CD4-positive, CD25-positive, alpha-beta regulatory T cell (primary cell): Measurements from ENCODE around the gene CASKIN2. TPM values are rescaled to one million over a fixed set of nuclear protein-coding genes. Genes with fewer than 3 reads are reported as not detected.
"Not testable (repeated sequence)": the region's sequence is repeated elsewhere in the genome, so short reads cannot be mapped to it uniquely, and the experiment has no call there.

Experiments used
- ATAC-seq, 2 donors: fragments of 150-1000 bp; cut with Tn5 transposase; one replicate each; pipeline ENCODE4 v1.10.0; 2021; ENCODE audit warnings: low read depth in 2 of 2, moderate number of reproducible peaks in 2 of 2, moderate library complexity in 1 of 2
- DNase-seq, 3 donors: peaks; one replicate each; pipeline versions ENCODE4 v3.0.0 to v3.0.0-alpha.2; 2012 to 2022; ENCODE audit warnings: mixed read lengths in 1 of 3
- H3K27ac ChIP-seq: one replicate; pipeline ENCODE4 v1.7.0; 2013; ENCODE audit warnings: mild to moderate bottlenecking, low read length; ENCODE audit not compliant: insufficient read depth, poor library complexity, severe bottlenecking
- H3K27me3 ChIP-seq: one replicate; pipeline ENCODE4 v1.7.0; 2013; ENCODE audit warnings: low read length; ENCODE audit not compliant: control insufficient read depth, insufficient read depth
- H3K36me3 ChIP-seq: one replicate; pipeline ENCODE4 v1.7.0; 2013; ENCODE audit warnings: mild to moderate bottlenecking, low read length, moderate library complexity; ENCODE audit not compliant: control insufficient read depth, insufficient read depth
- H3K4me1 ChIP-seq: 2 replicates; pipeline ENCODE4 v1.7.0; 2013; ENCODE audit warnings: mild to moderate bottlenecking, low read length; ENCODE audit not compliant: insufficient read depth, control insufficient read depth, poor library complexity, severe bottlenecking
- H3K4me3 ChIP-seq: one replicate; pipeline ENCODE4 v1.7.0; 2013; ENCODE audit warnings: low read depth, mild to moderate bottlenecking, low read length, moderate library complexity
- H3K9me3 ChIP-seq, 2 experiments: 1 replicate in 1 of 2; 2 replicates in 1 of 2; pipeline ENCODE4 v1.7.0; 2013; ENCODE audit warnings: low read length in 2 of 2, mild to moderate bottlenecking in 1 of 2, moderate library complexity in 1 of 2; ENCODE audit not compliant: control insufficient read depth in 2 of 2
- H3K27ac Mint-ChIP-seq, 3 donors: one replicate each; pipeline ENCODE4 v1.8.0; 2020 to 2022; ENCODE audit warnings: mild to moderate bottlenecking in 3 of 3, mixed read lengths in 3 of 3, moderate library complexity in 2 of 3
- H3K27me3 Mint-ChIP-seq: one replicate; pipeline ENCODE4 v1.8.0; 2022; ENCODE audit warnings: mild to moderate bottlenecking, mixed read lengths
- H3K36me3 Mint-ChIP-seq: one replicate; pipeline ENCODE4 v1.8.0; 2020; ENCODE audit warnings: mixed read lengths
- H3K4me1 Mint-ChIP-seq, 4 donors: one replicate each; pipeline ENCODE4 v1.8.0; 2020 to 2022; ENCODE audit warnings: mixed read lengths in 4 of 4, mild to moderate bottlenecking in 1 of 4
- H3K4me3 Mint-ChIP-seq, 4 donors: one replicate each; pipeline ENCODE4 v1.8.0; 2020 to 2022; ENCODE audit warnings: mild to moderate bottlenecking in 4 of 4, mixed read lengths in 4 of 4, moderate library complexity in 3 of 4
- H3K9me3 Mint-ChIP-seq, 7 donors: one replicate each; pipeline ENCODE4 v1.8.0; 2020 to 2022; ENCODE audit warnings: mixed read lengths in 7 of 7, mild to moderate bottlenecking in 3 of 7, moderate library complexity in 2 of 7
- polyA plus RNA-seq, 4 donors: library from polyadenylated mRNA; unstranded; fragments of 300-500 nt; fragmentation: Illumina TruSeq; gene quantifications; one replicate each; pipeline ENCODE4 v1.2.3, GENCODE V29; 2021
- total RNA-seq: library from RNA; stranded (reverse); gene quantifications from one replicate; pipeline ENCODE4 v1.2.3, GENCODE V29; 2022

Gene CASKIN2
- total and polyA plus RNA-seq, 5 donors from 2014 or later = 0.24 to 0.44 TPM; not detected in 3

DNA sequence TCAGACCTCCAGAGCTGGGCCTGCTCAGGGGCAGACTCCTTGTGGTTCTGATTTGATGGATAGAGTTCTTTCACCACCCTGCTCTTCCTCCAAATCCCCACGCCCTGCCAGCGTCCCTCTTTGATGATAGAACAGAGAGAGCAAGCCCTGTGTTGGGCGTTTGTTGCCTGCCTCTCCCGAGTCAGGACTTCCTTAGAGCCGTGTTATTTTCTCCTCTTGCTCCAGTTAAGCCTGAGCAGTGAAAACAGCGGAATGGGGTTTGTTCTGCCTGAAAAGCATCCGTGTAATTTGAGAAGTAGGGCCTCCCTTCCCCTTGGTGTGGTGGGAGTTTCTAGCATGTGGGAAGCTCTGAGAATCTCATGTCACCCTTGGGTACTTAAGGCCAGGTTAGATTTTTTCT, 36.8 kb downstream of the CASKIN2 start:
- Mint-ChIP-seq H3K27ac (no peak overlapping the region), H3K4me3 (no peak overlapping the region), H3K9me3 (no peaks in the 10 kb centered on the region), H3K4me1 (peaks cover 0 to 11% (median 3%) of the 10 kb centered on the region in 4 donors), H3K27me3 (no peaks in the 10 kb centered on the region), H3K36me3 (peaks cover 17% of the 10 kb centered on the region)
- no peaks in the 10 kb centered on the region for H3K27me3 ChIP-seq
- H3K9me3 ChIP-seq = no peaks in the 10 kb centered on the region
- H3K4me3 ChIP-seq = no peak overlapping the region
- no peaks in the 10 kb centered on the region for H3K4me1 ChIP-seq
- ATAC-seq (no peak), DNase-seq (no peak)
- H3K27ac ChIP-seq = no peak overlapping the region
- H3K36me3 ChIP-seq = peaks cover 22% of the 10 kb centered on the region

GRCh38 chr17:75477490-75477862, 37.9 kb downstream of the CASKIN2 start:
- H3K36me3 ChIP-seq = peaks cover 27% of the 10 kb centered on the region
- H3K27me3 ChIP-seq, H3K27ac ChIP-seq, H3K9me3 ChIP-seq, DNase-seq, H3K4me1 ChIP-seq, H3K4me3 Mint-ChIP-seq, H3K9me3 Mint-ChIP-seq, H3K27ac Mint-ChIP-seq, H3K4me3 ChIP-seq, H3K4me1 Mint-ChIP-seq, H3K27me3 Mint-ChIP-seq, ATAC-seq: not testable (repeated sequence)
- peaks cover 16% of the 10 kb centered on the region for H3K36me3 Mint-ChIP-seq

DNA sequence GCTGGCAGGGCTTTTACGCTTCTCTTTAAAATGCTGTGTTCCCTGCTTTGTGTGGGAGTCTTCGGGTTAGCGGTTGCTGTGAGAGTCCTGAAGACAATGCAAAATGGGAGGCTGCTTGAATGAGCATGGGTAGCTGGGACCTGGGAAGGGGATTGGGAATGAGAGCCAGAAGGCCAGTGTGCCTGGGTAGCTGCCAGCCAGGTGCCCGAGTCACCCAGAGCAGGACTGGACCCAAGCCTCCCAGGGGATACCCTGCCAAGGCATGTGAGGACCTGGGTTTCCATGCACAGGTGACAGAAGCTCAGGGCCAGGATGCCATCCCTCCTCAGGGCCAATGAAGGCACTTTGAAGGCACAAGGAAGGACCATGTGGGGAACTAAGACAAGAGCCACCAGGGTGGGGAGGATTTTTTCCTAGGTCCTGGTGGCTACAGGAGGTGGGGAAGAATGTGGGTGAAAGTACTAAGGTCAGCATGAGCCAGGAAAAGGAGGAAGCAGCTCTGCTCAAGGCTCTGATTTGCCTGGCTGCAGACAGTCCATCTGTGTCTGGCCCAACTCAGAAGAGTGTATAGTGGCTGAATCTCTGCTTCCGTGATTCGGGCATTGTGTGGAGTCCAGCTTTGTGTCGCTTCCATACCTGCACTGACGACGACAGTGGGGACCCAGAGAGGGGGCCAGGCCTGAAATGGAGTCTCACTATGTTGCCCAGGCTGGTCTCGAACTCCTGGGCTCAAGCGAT, 38.4 kb downstream of the CASKIN2 start:
- Histone ChIP-seq H3K27me3 (no peaks in the 10 kb centered on the region), H3K4me1 (no peaks in the 10 kb centered on the region), H3K27ac (no peak overlapping the region), H3K4me3 (no peak overlapping the region), H3K9me3 (no peaks in the 10 kb centered on the region), H3K36me3 (peaks cover 30% of the 10 kb centered on the region)
- Mint-ChIP-seq H3K9me3 (no peaks in the 10 kb centered on the region), H3K4me3 (no peak overlapping the region), H3K27ac (no peak overlapping the region), H3K4me1 (peaks cover 2 to 7% (median 5%) of the 10 kb centered on the region in 4 donors), H3K36me3 (peaks cover 22% of the 10 kb centered on the region), H3K27me3 (no peaks in the 10 kb centered on the region)
- no peak for DNase-seq
- no peak for ATAC-seq

DNA sequence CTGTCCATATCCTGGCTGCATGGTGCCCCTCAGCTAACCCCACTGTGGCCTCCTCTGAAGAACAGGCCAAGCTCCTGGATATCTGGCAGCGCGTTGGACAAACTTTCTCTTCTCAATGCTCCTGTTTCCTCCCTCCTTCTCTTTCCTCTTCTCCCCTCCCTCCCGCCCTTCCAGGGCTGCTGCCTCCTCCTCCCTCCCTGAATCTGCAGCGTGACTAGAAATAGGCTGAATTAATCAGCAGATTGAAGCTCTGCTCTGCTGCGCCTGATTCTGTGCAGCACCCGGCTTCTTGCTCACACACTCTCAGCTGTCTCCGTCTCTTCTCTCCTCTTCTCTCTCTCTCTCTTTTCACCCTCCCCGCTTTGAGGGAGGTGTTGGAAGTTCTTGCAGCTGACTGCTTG, 39.1 kb downstream of the CASKIN2 start:
- DNase-seq = no peak
- no peak overlapping the region for H3K4me3 Mint-ChIP-seq
- no peak for ATAC-seq
- peak overlapping the region in 1 of 3 donors; percentile 95 for H3K27ac Mint-ChIP-seq
- peaks cover 2 to 7% (median 5%) of the 10 kb centered on the region in 4 donors for H3K4me1 Mint-ChIP-seq
- Histone ChIP-seq H3K27ac (no peak overlapping the region), H3K36me3 (peaks cover 34% of the 10 kb centered on the region), H3K4me3 (no peak overlapping the region), H3K27me3 (no peaks in the 10 kb centered on the region), H3K4me1 (no peaks in the 10 kb centered on the region), H3K9me3 (no peaks in the 10 kb centered on the region)
- no peaks in the 10 kb centered on the region for H3K9me3 Mint-ChIP-seq
- no peaks in the 10 kb centered on the region for H3K27me3 Mint-ChIP-seq
- H3K36me3 Mint-ChIP-seq = peaks cover 25% of the 10 kb centered on the region

- ATAC-seq (no peak), DNase-seq (no peak)
- Histone ChIP-seq H3K9me3 (no peaks in the 10 kb centered on the region), H3K27ac (no peak overlapping the region), H3K27me3 (no peaks in the 10 kb centered on the region), H3K4me1 (no peaks in the 10 kb centered on the region), H3K36me3 (peaks cover 34% of the 10 kb centered on the region), H3K4me3 (no peak overlapping the region)
- Mint-ChIP-seq H3K27me3 (no peaks in the 10 kb centered on the region), H3K27ac (no peak overlapping the region), H3K36me3 (peaks cover 25% of the 10 kb centered on the region), H3K4me3 (no peak overlapping the region), H3K4me1 (peaks cover under 1 to 9% (median 3%) of the 10 kb centered on the region in 4 donors), H3K9me3 (no peaks in the 10 kb centered on the region)
Measured at GRCh38 chr17:75475851-75476250, 39.5 kb downstream of the CASKIN2 start.

- Histone ChIP-seq H3K27ac (no peak overlapping the region), H3K4me1 (no peaks in the 10 kb centered on the region), H3K9me3 (no peaks in the 10 kb centered on the region), H3K4me3 (no peak overlapping the region), H3K36me3 (peaks cover 34% of the 10 kb centered on the region), H3K27me3 (no peaks in the 10 kb centered on the region)
- no peak for ATAC-seq
- no peak for DNase-seq
- H3K4me3 Mint-ChIP-seq = no peak overlapping the region
- no peaks in the 10 kb centered on the region for H3K9me3 Mint-ChIP-seq
- no peak overlapping the region for H3K27ac Mint-ChIP-seq
- peaks cover 0 to 9% (median 3%) of the 10 kb centered on the region in 4 donors for H3K4me1 Mint-ChIP-seq
- H3K27me3 Mint-ChIP-seq = no peaks in the 10 kb centered on the region
- peaks cover 25% of the 10 kb centered on the region for H3K36me3 Mint-ChIP-seq
Measured at GRCh38 chr17:75475144-75475835, 40.0 kb downstream of the CASKIN2 start.

DNA sequence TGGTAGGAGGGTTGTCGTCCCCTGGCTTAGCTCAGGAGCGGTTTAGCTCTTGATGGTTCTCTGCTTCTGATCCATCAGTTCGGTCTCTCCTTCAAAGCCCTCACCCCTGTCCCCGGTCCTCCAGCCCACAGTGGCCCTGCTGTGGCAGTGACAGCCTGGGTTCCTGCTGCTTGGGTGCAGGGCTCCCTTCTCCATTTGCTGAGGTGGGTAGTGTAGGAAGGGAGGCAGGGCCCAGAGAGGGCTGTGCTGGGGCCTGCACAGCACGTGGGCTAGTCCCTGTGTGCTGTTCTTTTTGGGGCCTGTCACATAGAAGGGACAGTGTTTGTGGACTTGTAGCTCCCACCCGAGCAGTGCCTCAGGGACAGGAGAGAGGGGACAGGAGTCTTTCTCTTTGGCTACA, 40.6 kb downstream of the CASKIN2 start:
- ATAC-seq = no peak
- no peak overlapping the region for H3K4me3 Mint-ChIP-seq
- no peaks in the 10 kb centered on the region for H3K9me3 ChIP-seq
- no peaks in the 10 kb centered on the region for H3K9me3 Mint-ChIP-seq
- H3K27ac Mint-ChIP-seq = no peak overlapping the region
- H3K36me3 Mint-ChIP-seq = peaks cover 25% of the 10 kb centered on the region
- H3K4me3 ChIP-seq = no peak overlapping the region
- no peak overlapping the region for H3K27ac ChIP-seq
- H3K27me3 Mint-ChIP-seq = no peaks in the 10 kb centered on the region
- peaks cover 34% of the 10 kb centered on the region for H3K36me3 ChIP-seq
- no peaks in the 10 kb centered on the region for H3K27me3 ChIP-seq
- DNase-seq = no peak
- H3K4me1 Mint-ChIP-seq = peaks cover 0 to 7% (median 3%) of the 10 kb centered on the region in 4 donors
- no peaks in the 10 kb centered on the region for H3K4me1 ChIP-seq

DNA sequence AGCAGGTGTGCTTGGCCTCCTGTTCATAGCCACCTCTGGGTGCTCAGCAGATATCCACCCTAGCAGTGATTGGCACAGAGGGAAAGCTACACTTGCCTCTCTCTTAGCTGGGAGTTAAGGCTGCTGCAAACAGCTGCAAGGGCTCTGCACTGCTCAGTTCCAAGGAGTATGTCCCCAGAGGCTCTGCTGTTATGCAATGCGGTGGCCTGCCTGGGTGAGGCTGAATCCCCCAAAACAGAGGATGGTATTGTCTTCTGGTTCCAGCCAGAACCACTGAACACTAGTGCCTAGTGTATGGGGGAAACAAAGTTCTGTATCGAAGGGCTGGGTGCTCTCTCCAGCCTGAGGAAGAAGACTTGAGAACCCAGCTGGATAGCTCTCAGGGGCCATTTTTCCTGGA, 42.1 kb downstream of the CASKIN2 start:
- no peaks in the 10 kb centered on the region for H3K4me1 ChIP-seq
- H3K9me3 ChIP-seq = no peaks in the 10 kb centered on the region
- peaks cover 34% of the 10 kb centered on the region for H3K36me3 ChIP-seq
- Mint-ChIP-seq H3K27ac (no peak overlapping the region), H3K27me3 (no peaks in the 10 kb centered on the region), H3K4me3 (no peak overlapping the region), H3K9me3 (no peaks in the 10 kb centered on the region), H3K36me3 (peaks cover 25% of the 10 kb centered on the region), H3K4me1 (peaks cover 0 to 6% (median 3%) of the 10 kb centered on the region in 4 donors)
- no peak overlapping the region for H3K4me3 ChIP-seq
- no peak for DNase-seq
- no peak for ATAC-seq
- H3K27me3 ChIP-seq = no peaks in the 10 kb centered on the region
- no peak overlapping the region for H3K27ac ChIP-seq
